AG09319 (cell line): ENCODE data around the gene HOXB9.

Experiments used
- DNase-seq: peaks from one replicate; pipeline ENCODE4 v3.0.0-alpha.2; 2010; ENCODE audit warnings: low read depth; ENCODE audit errors: extremely low read depth
- TF ChIP-seq, protein P1 (sequence below): IDR thresholded peaks from 2 replicates; pipeline ENCODE4 v1.5.1; 2011; ENCODE audit warnings: low read depth, mild to moderate bottlenecking, inconsistent platforms, low read length, moderate library complexity

HOXB9 gene

DNA sequence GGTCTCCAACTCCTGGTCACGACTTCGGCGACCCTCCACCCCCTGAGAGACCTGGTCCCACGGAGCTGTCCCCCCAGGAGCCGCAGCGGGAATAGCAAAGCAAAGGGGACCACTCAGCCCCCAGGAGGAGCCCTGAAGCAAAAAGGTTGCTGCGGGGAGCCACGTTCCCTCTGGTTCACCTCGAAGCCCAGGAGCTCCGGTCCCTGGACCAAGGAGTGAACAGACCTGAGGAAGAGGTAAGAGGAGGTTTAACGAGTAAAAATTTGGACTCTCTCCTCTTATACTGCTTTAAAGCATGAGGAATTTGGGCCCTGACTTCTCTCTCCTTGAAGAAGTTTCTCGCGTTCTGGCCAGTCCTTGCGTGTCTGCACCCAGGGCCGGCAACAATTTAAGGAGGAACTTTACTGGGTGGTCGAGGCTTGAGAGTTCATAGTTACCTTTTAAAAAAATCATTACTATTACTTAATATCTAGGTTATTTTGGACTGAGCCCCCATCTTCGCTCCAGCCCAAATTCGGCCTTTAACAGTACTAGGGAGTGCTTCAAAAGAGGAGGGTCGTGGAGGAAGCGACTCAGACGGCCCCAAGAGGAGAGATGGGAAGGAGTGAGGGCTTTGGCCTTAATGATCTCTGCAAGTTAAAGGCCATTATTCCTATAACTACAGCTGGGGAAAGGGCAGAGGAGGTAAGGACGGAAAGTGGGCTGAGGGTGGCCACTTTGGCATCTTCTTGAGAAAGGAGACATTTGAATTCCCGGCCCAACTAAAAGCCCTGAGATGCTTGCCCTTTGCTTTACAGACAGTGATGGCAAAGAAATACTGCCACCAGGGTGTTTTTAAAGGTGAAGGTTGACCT, 16.9 kb upstream of the HOXB9 start:
- no peak for DNase-seq

DNA sequence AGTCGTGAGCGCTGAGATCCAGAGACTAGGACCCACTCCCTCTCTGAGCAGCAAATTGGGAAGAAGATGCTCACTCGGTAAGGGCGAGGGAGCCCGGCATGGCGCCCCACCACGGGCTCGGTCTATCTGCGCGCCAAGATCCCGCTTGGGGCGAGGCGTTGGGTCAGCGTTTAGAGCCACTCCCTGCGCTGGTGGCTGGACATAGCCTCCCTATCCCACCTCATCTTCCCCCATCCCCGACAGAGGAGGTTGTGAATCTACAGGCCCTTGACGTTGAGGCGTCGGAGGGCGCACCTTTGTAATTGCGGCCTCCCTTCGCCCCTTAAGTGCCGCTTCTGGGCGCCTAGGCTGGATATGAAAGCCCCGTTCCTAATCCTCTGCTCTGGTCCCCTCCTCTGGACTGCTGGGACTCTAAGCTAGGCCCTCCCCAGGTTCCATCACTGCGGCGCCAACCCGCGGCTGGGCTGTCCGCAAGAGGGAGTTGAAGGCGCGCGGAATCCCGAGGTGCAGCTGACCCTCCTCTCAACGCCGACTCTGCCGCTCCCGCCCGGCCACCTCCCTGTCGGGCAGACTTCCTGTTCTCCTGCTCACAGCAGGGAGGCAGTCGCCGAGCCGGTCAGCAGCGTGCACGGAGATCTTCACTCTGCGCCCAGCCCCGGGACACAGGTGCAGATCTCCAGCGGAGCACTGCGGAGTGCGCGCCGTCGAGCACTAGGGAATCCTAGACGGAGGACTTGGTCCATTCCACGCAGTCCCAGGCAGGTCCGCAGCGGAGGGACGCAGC, 16.1 kb upstream of the HOXB9 start:
- DNase-seq: no peak

More for the DNA sequence above, 16.9 kb upstream of the HOXB9 start:
- TF ChIP-seq, protein P1, sequence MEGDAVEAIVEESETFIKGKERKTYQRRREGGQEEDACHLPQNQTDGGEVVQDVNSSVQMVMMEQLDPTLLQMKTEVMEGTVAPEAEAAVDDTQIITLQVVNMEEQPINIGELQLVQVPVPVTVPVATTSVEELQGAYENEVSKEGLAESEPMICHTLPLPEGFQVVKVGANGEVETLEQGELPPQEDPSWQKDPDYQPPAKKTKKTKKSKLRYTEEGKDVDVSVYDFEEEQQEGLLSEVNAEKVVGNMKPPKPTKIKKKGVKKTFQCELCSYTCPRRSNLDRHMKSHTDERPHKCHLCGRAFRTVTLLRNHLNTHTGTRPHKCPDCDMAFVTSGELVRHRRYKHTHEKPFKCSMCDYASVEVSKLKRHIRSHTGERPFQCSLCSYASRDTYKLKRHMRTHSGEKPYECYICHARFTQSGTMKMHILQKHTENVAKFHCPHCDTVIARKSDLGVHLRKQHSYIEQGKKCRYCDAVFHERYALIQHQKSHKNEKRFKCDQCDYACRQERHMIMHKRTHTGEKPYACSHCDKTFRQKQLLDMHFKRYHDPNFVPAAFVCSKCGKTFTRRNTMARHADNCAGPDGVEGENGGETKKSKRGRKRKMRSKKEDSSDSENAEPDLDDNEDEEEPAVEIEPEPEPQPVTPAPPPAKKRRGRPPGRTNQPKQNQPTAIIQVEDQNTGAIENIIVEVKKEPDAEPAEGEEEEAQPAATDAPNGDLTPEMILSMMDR: no peak

DNA sequence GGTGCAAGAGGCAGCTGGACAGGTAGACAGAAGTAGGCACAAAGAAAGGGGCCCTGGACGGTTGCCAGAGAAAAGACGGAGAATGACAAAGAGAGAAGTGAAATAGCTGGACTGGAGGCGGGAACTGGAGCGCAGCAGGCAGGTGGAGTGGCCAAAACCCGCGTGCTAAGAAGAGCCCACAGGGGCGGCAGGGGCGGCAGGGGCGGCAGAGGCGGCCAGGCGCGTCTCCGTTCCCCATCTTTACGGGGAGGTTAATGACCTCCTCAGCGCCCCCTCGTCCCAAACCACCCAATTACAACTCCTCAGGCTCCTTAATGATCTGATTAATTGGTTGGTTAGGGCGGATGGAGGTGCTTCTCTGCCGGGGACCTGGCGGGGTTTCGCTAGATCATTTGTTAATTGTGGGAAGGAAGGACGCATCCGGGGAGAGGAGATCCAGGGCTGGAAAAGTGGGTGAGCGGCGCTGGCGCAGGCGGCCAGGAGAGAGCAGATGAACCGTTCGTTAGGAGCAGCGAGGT, 15.4 kb upstream of the HOXB9 start:
- no peak for DNase-seq
- TF ChIP-seq, protein P1: no peak

More for the DNA sequence above, 16.1 kb upstream of the HOXB9 start:
- TF ChIP-seq, protein P1: no peak

DNA sequence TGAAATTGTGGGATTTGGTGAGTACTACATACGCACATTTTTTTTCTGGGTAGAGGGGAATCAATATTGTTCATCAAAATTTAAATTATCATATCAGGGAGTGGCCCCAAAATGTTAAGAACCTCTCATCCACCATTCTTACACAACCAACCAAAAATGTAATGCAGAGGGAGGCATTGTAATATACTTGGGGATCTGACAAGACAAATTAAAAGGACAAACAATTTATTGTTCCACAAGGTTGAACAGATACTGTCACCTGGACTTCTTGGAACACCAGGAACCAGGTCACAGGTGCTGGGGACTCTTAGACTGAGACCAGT, 14.7 kb upstream of the HOXB9 start:
- DNase-seq: no peak
- TF ChIP-seq, protein P1: no peak

DNA sequence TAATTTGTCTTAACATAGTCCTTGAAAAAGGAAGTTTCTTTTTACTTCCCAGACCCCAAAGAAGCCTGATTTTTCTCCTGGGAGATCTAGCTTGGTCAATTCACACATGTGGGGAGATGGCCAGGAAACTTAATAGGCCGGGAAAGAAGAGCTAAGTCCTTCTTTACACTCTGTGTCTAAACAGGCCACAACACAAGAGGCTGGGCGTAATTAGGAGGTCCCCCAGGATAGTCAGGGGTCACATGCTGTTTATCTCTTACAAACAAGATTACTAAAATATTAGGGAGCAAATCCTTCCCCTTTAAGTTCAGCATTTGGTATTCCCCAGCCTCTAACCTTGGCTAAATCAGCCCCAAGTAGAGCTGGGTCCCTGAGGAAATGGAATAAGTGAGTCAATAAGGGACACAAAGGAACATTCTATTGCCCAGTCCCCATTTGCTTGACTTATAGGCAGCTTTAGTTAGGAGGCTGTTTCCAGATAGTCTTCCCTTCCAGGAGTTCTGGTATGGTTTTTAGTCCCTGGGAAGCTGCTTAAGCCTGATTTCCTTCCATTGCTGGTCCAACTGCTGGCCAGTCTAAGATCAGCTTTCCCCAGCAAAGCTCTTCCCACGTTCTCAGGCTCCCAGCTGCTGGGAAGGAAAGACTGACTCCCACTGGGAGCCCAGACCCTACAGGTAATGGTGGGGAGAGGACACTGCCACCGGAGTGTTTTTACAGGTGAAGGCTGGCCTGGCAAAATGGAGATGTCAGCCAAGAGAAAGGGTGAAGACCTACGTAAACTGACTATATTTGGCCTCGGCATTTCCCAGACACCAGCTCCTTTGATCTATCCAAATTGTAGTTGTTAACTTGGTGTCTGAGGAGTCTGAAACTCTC, 14.1 kb upstream of the HOXB9 start:
- TF ChIP-seq, protein P1: no peak
- no peak for DNase-seq

DNA sequence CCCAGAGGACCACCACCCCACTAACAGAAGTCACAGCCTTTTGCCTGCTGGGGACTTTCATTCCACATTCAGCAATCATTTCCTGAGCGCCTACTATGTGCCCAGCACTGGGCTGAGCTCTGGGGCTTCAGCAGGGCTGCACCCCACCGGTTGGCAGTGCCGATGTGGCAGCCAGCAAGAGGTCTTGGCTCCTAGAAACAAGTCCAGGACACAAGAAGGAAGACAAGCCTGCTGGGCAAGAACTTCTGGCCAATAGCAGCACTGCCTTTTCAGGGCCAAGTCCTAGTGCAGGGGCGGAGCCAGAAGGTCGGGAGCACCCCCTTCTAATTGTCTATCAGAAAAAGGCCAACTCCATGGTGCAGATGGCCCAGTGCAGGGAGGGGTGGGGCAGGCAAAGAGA, 13.0 kb upstream of the HOXB9 start:
- DNase-seq: no peak

More for the DNA sequence above, 13.0 kb upstream of the HOXB9 start:
- TF ChIP-seq, protein P1: no peak
